ENCODE results near the gene ID2. TPM values are rescaled to one million over a fixed set of nuclear protein-coding genes. Genes with fewer than 3 reads are reported as not detected.

ID2 gene
- total RNA-seq, 1 donor from 2014 or later = 310 TPM

DNA sequence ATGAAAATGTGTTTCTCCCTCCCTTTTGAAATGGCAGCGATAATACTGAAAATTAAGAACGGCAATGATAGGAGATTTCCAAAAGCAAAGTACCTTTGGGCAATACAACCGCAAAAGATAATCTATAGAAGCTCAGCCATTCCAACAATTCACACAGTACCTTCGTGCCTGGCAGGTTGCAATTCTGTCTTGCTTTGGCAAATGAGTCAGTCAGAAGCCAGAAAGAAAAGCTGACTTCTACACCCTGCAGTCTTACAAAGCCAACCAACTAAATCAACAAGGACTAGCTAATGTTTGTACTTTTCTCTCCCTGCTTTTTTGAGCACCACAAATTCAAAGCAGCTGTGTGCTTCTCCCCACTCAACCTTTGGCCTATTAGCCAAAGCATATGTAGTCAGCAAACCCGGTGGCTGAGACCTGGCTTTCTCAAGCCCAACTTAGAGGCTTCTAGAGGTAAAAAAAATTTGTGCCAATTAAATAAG lies 25.7 kb upstream of the ID2 start:
- Mint-ChIP-seq H3K27me3 (no peaks in the 10 kb centered on the region), H3K4me3 (no peak overlapping the region), H3K4me1 (ENCODE audit: unreplicated experiment) (peaks cover 30% of the 10 kb centered on the region), H3K27ac (no peak overlapping the region), H3K9me3 (no peaks in the 10 kb centered on the region), H3K36me3 (peaks cover 3% of the 10 kb centered on the region)
- TF ChIP-seq, protein P1, sequence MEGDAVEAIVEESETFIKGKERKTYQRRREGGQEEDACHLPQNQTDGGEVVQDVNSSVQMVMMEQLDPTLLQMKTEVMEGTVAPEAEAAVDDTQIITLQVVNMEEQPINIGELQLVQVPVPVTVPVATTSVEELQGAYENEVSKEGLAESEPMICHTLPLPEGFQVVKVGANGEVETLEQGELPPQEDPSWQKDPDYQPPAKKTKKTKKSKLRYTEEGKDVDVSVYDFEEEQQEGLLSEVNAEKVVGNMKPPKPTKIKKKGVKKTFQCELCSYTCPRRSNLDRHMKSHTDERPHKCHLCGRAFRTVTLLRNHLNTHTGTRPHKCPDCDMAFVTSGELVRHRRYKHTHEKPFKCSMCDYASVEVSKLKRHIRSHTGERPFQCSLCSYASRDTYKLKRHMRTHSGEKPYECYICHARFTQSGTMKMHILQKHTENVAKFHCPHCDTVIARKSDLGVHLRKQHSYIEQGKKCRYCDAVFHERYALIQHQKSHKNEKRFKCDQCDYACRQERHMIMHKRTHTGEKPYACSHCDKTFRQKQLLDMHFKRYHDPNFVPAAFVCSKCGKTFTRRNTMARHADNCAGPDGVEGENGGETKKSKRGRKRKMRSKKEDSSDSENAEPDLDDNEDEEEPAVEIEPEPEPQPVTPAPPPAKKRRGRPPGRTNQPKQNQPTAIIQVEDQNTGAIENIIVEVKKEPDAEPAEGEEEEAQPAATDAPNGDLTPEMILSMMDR (conservative IDR thresholded peaks at IDR 0.05) = no peak
- DNase-seq (ENCODE audit: extremely low spot score, unreplicated experiment) = no peak

DNA sequence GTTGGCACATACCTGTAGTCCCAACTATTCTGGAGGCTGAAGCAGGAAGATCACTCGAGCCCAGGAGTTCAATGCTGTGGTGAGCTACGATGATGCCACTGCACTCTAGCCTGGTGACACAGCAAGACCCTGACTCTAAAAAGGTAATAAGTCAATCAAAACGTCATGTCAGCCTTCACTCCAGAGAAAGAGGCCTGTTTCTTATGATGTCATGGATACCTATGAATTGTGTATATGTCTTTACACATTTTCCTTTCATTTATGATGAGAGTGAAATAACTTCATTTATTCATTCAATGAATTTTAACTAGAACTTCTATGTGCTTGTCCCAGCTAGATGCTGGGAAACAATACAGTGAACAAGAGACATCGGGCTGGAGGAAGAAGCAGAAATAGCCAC lies 25.0 kb upstream of the ID2 start:
- no peak overlapping the region for H3K27ac Mint-ChIP-seq
- H3K36me3 Mint-ChIP-seq = peaks cover 5% of the 10 kb centered on the region
- no peak overlapping the region for H3K4me3 Mint-ChIP-seq
- TF ChIP-seq, protein P1 (conservative IDR thresholded peaks at IDR 0.05) = no peak
- no peaks in the 10 kb centered on the region for H3K27me3 Mint-ChIP-seq
- peaks cover 34% of the 10 kb centered on the region for H3K4me1 Mint-ChIP-seq (ENCODE audit: unreplicated experiment)
- H3K9me3 Mint-ChIP-seq = no peaks in the 10 kb centered on the region
- no peak for DNase-seq (ENCODE audit: extremely low spot score, unreplicated experiment)

DNA sequence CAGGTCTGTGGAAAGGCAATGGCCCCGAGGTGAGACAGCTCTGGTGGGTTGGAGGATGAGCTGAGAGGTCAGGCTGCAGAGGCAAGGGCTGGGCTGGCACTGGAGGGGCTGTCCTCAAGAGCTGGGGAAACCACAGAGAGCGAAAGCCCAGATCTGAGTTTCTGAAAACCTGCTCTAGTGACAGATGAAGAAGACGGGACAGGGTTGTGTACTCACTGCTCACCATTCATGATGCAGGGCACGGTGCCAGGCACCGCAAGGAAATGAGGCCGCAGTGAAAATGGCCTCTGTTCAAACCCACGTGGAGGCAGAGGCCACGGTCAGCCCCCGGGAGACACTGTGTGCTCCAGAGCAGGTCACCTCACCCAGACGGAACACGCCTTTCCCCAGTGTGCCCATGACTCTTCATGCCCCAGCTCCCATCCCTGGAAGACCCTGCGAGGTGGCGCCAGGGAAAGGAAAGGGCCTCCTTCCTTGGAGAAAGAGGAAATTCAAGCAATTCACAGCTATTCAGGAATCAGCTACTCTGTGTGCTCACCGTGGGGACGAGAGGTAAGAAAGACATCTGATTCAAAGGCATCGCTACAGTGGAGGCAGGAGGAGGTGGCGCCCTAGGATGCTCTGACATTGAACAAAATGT lies 24.3 kb upstream of the ID2 start:
- Mint-ChIP-seq H3K27me3 (no peaks in the 10 kb centered on the region), H3K9me3 (no peaks in the 10 kb centered on the region), H3K4me3 (no peak overlapping the region), H3K36me3 (peaks cover 5% of the 10 kb centered on the region), H3K27ac (no peak overlapping the region), H3K4me1 (ENCODE audit: unreplicated experiment) (peaks cover 39% of the 10 kb centered on the region)
- TF ChIP-seq, protein P1 (conservative IDR thresholded peaks at IDR 0.05) = no peak
- DNase-seq (ENCODE audit: extremely low spot score, unreplicated experiment) = no peak

DNA sequence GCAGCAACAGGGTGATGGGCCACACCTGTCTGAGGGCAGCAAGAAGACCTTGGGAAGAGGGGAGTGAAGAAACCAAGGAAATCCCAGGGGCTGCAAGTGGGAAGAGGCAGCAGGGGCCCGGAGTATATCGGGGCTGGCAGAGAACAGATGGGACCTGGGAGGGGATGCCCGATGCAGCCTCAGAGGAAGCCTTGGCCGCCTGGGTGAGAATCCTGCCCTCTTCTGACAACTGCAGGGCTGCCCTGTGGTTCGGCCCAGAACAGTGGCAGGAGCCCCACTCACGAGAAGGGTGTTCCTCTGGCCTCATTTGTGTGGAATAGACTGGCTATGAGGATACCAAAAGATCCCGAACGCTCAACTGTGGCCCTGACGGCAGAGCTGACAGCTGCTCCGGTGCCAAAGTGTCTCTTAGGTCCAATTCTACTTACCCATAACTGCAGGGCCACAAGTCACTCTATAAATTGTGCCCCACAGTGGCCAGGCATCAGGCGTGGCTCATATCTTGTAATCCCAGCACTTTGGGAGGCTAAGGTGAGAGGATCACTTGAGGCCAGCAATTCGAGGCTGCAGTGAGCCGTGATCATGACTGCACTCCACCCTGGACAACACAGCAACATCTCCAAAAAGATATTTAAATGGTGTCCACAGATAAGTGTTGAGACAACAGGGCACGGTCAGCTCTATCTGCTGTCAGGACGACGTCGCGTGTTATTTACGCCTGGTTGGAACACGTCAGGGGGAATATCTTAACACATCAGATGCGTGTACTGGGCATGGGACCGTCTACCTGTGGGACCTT lies 23.6 kb upstream of the ID2 start:
- no peak for DNase-seq (ENCODE audit: extremely low spot score, unreplicated experiment)
- Mint-ChIP-seq H3K9me3 (peaks cover 2% of the 10 kb centered on the region), H3K36me3 (peaks cover 5% of the 10 kb centered on the region), H3K27me3 (no peaks in the 10 kb centered on the region), H3K4me1 (ENCODE audit: unreplicated experiment) (peaks cover 42% of the 10 kb centered on the region), H3K4me3 (no peak overlapping the region), H3K27ac (no peak overlapping the region)
- TF ChIP-seq, protein P1 (conservative IDR thresholded peaks at IDR 0.05) = no peak

DNA sequence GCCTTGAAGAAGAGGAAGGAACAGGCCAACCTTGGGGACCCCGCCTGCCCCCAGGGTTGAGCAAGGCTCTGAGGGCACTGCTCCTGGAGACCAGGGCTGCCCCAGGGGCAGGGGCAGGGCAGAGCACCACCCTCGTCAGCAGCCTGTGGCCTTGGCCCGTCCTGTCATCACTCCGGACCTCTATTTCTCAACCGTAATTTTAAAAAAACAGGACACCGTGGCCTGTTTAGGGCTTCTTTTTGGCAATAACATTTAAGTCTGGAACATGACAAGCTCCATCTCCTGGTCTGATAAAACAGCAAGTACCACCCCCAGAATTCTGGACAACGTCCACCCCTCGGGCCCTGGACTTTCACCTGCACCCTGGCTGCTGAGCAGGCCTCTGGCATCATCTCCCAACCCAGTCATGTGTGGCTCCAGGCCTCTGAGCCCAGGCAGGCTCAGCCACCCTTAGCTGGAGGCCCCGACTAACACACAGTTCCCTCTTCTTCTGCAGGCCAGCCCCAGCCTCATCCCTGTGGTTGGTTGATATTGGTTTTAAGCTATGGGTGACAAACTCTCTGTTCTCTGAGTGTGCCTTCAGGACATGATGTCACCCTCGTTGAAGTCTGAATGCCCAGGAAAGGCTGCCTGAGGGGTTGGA lies 22.6 kb upstream of the ID2 start:
- Mint-ChIP-seq H3K4me1 (ENCODE audit: unreplicated experiment) (peaks cover 37% of the 10 kb centered on the region), H3K9me3 (peaks cover 4% of the 10 kb centered on the region), H3K27me3 (no peaks in the 10 kb centered on the region), H3K27ac (no peak overlapping the region), H3K36me3 (peaks cover 5% of the 10 kb centered on the region), H3K4me3 (no peak overlapping the region)
- TF ChIP-seq, protein P1 (conservative IDR thresholded peaks at IDR 0.05) = no peak
- DNase-seq (ENCODE audit: extremely low spot score, unreplicated experiment) = no peak

Measured in type B pancreatic cell (in vitro differentiated cells).